ENCODE data around the gene RAX2.

The RAX2 gene

DNA sequence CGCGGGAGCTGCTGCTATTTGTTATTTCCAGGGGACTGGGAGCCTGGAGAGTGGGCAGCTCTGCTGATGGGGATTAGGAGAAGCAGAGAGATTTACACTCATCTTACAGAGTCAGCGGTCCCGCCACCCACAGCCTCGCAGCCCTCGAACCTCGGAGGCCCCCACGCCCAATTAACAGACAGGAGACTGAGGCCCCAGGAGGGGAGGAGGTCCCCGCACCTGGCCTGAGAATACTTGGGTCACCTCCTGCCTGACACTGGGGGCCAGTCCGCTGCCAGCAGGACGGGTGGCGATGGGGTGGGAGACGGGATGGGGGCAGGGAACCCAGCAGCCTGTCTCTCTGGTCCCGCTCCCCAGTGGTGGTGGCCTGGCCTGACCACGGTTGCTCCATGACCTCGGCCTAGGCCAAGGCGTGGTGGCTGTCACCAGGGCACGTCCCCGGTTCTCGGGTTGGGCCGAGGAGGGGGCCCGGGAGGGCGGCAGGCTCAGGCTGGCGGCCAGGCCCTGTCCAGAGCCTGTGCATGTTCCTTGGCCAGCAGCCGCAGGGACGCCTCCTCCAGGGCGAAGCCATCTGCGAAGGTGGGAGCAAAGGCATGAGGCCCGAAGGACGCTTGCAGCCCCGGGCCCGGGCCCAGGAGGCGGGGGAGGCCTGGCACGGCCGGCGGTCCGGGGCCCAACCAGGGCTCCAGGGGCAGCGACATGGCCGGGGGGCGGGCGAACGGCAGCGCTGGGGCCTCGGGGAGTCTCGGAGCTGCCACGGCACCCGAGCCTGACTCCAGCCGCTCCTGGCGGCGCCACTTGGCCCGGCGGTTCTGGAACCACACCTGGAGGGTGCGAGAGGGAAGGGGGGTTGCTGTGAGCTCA, 1.7 kb downstream of the RAX2 start:
- Histone ChIP-seq H4K20me1 (ENCODE audit: insufficient read depth, low read length) (no peaks in the 10 kb centered on the region), H3K27ac (ENCODE audit: low read length) (no peak overlapping the region), H3K79me2 (ENCODE audit: insufficient read depth, low read length) (no peaks in the 10 kb centered on the region), H3K4me1 (ENCODE audit: insufficient read depth, low read length) (no peaks in the 10 kb centered on the region), H3K4me3 (ENCODE audit: low read depth in 1 of 2, low read length in 2 of 2) (no peak overlapping the region), H3K27me3 (ENCODE audit: insufficient read depth, low read length, poor library complexity) (no peaks in the 10 kb centered on the region), H3K9me3 (ENCODE audit: insufficient read depth, low read length, severe bottlenecking) (no peaks in the 10 kb centered on the region), H3K4me2 (ENCODE audit: insufficient read depth, low read length) (no peak overlapping the region), H2AFZ (ENCODE audit: low read depth, low read length) (no peak overlapping the region), H3K36me3 (ENCODE audit: insufficient read depth, low read length) (peaks cover 29% of the 10 kb centered on the region), H3K9ac (ENCODE audit: low read depth, low read length) (no peak overlapping the region)
- no peak for ATAC-seq (ENCODE audit: insufficient read depth, low read depth)
- no peak for DNase-seq
- TF ChIP-seq, protein P1, sequence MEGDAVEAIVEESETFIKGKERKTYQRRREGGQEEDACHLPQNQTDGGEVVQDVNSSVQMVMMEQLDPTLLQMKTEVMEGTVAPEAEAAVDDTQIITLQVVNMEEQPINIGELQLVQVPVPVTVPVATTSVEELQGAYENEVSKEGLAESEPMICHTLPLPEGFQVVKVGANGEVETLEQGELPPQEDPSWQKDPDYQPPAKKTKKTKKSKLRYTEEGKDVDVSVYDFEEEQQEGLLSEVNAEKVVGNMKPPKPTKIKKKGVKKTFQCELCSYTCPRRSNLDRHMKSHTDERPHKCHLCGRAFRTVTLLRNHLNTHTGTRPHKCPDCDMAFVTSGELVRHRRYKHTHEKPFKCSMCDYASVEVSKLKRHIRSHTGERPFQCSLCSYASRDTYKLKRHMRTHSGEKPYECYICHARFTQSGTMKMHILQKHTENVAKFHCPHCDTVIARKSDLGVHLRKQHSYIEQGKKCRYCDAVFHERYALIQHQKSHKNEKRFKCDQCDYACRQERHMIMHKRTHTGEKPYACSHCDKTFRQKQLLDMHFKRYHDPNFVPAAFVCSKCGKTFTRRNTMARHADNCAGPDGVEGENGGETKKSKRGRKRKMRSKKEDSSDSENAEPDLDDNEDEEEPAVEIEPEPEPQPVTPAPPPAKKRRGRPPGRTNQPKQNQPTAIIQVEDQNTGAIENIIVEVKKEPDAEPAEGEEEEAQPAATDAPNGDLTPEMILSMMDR (IDR thresholded peaks at IDR 0.05; ENCODE audit: borderline replicate concordance, extremely low read depth, low read length, poor library complexity, severe bottlenecking), result no peak
- TF ChIP-seq EZH2 (IDR thresholded peaks at IDR 0.05; ENCODE audit: borderline replicate concordance, low read depth, low read length, severe bottlenecking), result no peak

DNA sequence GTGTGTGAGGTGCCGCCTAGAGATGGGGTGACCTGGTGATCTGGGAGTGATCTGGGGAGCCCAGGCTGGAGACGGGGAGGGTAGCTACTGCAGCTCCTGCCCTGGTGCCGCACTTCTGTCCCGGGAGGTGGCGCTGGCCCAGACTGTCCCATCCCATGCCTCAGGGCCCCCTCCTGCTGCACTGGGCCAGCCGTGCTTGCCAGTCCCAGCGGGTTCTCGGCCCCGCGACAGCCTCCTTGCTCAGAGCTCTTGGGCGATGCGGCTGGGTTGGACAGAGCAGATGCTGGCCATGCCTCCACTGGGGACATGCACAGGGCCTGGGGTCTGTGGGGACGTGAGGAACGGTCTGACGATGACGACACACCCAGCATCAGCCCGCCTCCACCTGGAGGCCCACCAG, 2.5 kb downstream of the RAX2 start:
- peaks cover 34% of the 10 kb centered on the region for H3K36me3 ChIP-seq (ENCODE audit: insufficient read depth, low read length)
- H3K27me3 ChIP-seq (ENCODE audit: insufficient read depth, low read length, poor library complexity), result no peaks in the 10 kb centered on the region
- H3K9ac ChIP-seq (ENCODE audit: low read depth, low read length), result no peak overlapping the region
- no peaks in the 10 kb centered on the region for H3K9me3 ChIP-seq (ENCODE audit: insufficient read depth, low read length, severe bottlenecking)
- no peaks in the 10 kb centered on the region for H3K79me2 ChIP-seq (ENCODE audit: insufficient read depth, low read length)
- H3K4me1 ChIP-seq (ENCODE audit: insufficient read depth, low read length), result no peaks in the 10 kb centered on the region
- TF ChIP-seq, protein P1 (IDR thresholded peaks at IDR 0.05; ENCODE audit: borderline replicate concordance, extremely low read depth, low read length, poor library complexity, severe bottlenecking), result no peak
- no peak for TF ChIP-seq EZH2 (IDR thresholded peaks at IDR 0.05; ENCODE audit: borderline replicate concordance, low read depth, low read length, severe bottlenecking)
- H2AFZ ChIP-seq (ENCODE audit: low read depth, low read length), result no peak overlapping the region
- H4K20me1 ChIP-seq (ENCODE audit: insufficient read depth, low read length), result no peaks in the 10 kb centered on the region
- no peak overlapping the region for H3K4me3 ChIP-seq (ENCODE audit: low read depth in 1 of 2, low read length in 2 of 2)
- no peak overlapping the region for H3K27ac ChIP-seq (ENCODE audit: low read length)
- no peak for ATAC-seq (ENCODE audit: insufficient read depth, low read depth)
- no peak overlapping the region for H3K4me2 ChIP-seq (ENCODE audit: insufficient read depth, low read length)
- no peak for DNase-seq

GRCh38 chr19:3768748-3769099, 3.3 kb downstream of the RAX2 start:
- Histone ChIP-seq H3K27me3 (ENCODE audit: insufficient read depth, low read length, poor library complexity) (no peaks in the 10 kb centered on the region), H3K4me1 (ENCODE audit: insufficient read depth, low read length) (0 out of 2 replicates have a peak, but pooled peaks cover 2% of the 10 kb centered on the region), H3K4me3 (ENCODE audit: low read depth in 1 of 2, low read length in 2 of 2) (no peak overlapping the region), H3K79me2 (ENCODE audit: insufficient read depth, low read length) (no peaks in the 10 kb centered on the region), H4K20me1 (ENCODE audit: insufficient read depth, low read length) (no peaks in the 10 kb centered on the region), H3K9ac (ENCODE audit: low read depth, low read length) (no peak overlapping the region), H3K9me3 (ENCODE audit: insufficient read depth, low read length, severe bottlenecking) (no peaks in the 10 kb centered on the region), H2AFZ (ENCODE audit: low read depth, low read length) (no peak overlapping the region), H3K27ac (ENCODE audit: low read length) (no peak overlapping the region), H3K4me2 (ENCODE audit: insufficient read depth, low read length) (no peak overlapping the region), H3K36me3 (ENCODE audit: insufficient read depth, low read length) (peaks cover 34% of the 10 kb centered on the region)
- ATAC-seq (ENCODE audit: insufficient read depth, low read depth) (no peak), DNase-seq (no peak)
- TF ChIP-seq, protein P1 (IDR thresholded peaks at IDR 0.05; ENCODE audit: borderline replicate concordance, extremely low read depth, low read length, poor library complexity, severe bottlenecking), result no peak
- no peak for TF ChIP-seq EZH2 (IDR thresholded peaks at IDR 0.05; ENCODE audit: borderline replicate concordance, low read depth, low read length, severe bottlenecking)

Data from DND-41 (cell line).